ENCODE measurements around the gene CDK12. TPM values are rescaled to one million over a fixed set of nuclear protein-coding genes. Genes with fewer than 3 reads are reported as not detected.
"Not testable (repeated sequence)": the region's sequence is repeated elsewhere in the genome, so short reads cannot be mapped to it uniquely, and the experiment has no call there.

Gene CDK12
- total RNA-seq, 2 donors from 2014 or later, result 37.7 to 75.8 TPM

- Histone ChIP-seq H3K27me3 (replicated peaks; ENCODE audit: insufficient read depth) (no peaks in the 10 kb centered on the region), H3K36me3 (no peaks in the 10 kb centered on the region), H3K27ac (no peak overlapping the region), H3K4me1 (replicated peaks) (no peaks in the 10 kb centered on the region), H3K4me3 (no peak overlapping the region), H3K9me3 (no peaks in the 10 kb centered on the region)
- 99% methylated on average over 6 of the region's 6 CpGs for WGBS
- intact Hi-C loops (cut with DNase I), result no loop called here
- no peak for DNase-seq (ENCODE audit: low spot score)
- TF ChIP-seq POLR2AphosphoS5 (IDR thresholded peaks at IDR 0.05) (no peak), CTCF (IDR thresholded peaks at IDR 0.05) (no peak), POLR2A (IDR thresholded peaks at IDR 0.05) (no peak)
These were observed 22.2 kb downstream of the CDK12 start for GRCh38 chr17:39483506-39483905.

- DNase-seq (ENCODE audit: low spot score), result no peak
- Histone ChIP-seq H3K27me3 (replicated peaks; ENCODE audit: insufficient read depth) (no peaks in the 10 kb centered on the region), H3K4me1 (replicated peaks) (no peaks in the 10 kb centered on the region), H3K9me3 (no peaks in the 10 kb centered on the region), H3K27ac (no peak overlapping the region), H3K36me3 (no peaks in the 10 kb centered on the region), H3K4me3 (no peak overlapping the region)
- TF ChIP-seq POLR2A (IDR thresholded peaks at IDR 0.05) (no peak), POLR2AphosphoS5 (IDR thresholded peaks at IDR 0.05) (no peak), CTCF (IDR thresholded peaks at IDR 0.05) (no peak)
- intact Hi-C loops (cut with DNase I), result no loop called here
- 98% methylated on average over 2 of the region's 2 CpGs for WGBS
These were observed 22.9 kb downstream of the CDK12 start for GRCh38 chr17:39484178-39484577.

- H3K9me3 ChIP-seq, result no peaks in the 10 kb centered on the region
- intact Hi-C loops (cut with DNase I), result no loop called here
- no peak overlapping the region for H3K4me3 ChIP-seq
- 88% methylated on average over 5 of the region's 5 CpGs for WGBS
- DNase-seq (ENCODE audit: low spot score), result no peak
- no peaks in the 10 kb centered on the region for H3K36me3 ChIP-seq
- H3K27me3 ChIP-seq (replicated peaks; ENCODE audit: insufficient read depth), result no peaks in the 10 kb centered on the region
- no peaks in the 10 kb centered on the region for H3K4me1 ChIP-seq (replicated peaks)
- TF ChIP-seq POLR2AphosphoS5 (IDR thresholded peaks at IDR 0.05) (no peak), CTCF (IDR thresholded peaks at IDR 0.05) (no peak)
- no peak overlapping the region for H3K27ac ChIP-seq
These were observed 24.3 kb downstream of the CDK12 start for GRCh38 chr17:39485555-39485954.

- no peak for DNase-seq (ENCODE audit: low spot score)
- no peaks in the 10 kb centered on the region for H3K27me3 ChIP-seq (replicated peaks; ENCODE audit: insufficient read depth)
- H3K4me1 ChIP-seq (replicated peaks), result no peaks in the 10 kb centered on the region
- no peak for TF ChIP-seq POLR2AphosphoS5 (IDR thresholded peaks at IDR 0.05)
- no peak for TF ChIP-seq POLR2A (IDR thresholded peaks at IDR 0.05)
- TF ChIP-seq CTCF (IDR thresholded peaks at IDR 0.05), result no peak
- H3K4me3 ChIP-seq, result no peak overlapping the region
- no peak overlapping the region for H3K27ac ChIP-seq
- intact Hi-C loops (cut with DNase I), result no loop called here
- no peaks in the 10 kb centered on the region for H3K36me3 ChIP-seq
- H3K9me3 ChIP-seq, result no peaks in the 10 kb centered on the region
- WGBS, result 55% methylated on average over 2 of the region's 2 CpGs
These were observed 25.0 kb downstream of the CDK12 start for GRCh38 chr17:39486242-39486641.

- intact Hi-C loops (cut with DNase I); H3K36me3 ChIP-seq; H3K9me3 ChIP-seq; H3K27me3 ChIP-seq (replicated peaks; ENCODE audit: insufficient read depth); H3K27ac ChIP-seq; H3K4me3 ChIP-seq; DNase-seq (ENCODE audit: low spot score); H3K4me1 ChIP-seq (replicated peaks): not testable (repeated sequence)
- 93% methylated on average over 3 of the region's 3 CpGs for WGBS
These were observed 26.2 kb downstream of the CDK12 start for GRCh38 chr17:39487490-39487889.

Measured in prostate gland (tissue), 2 donors.